Osteocyte (in vitro differentiated cells): ENCODE measurements around the gene TNFAIP8. TPM values are rescaled to one million over a fixed set of nuclear protein-coding genes. Genes with fewer than 3 reads are reported as not detected.

Source experiments
- DNase-seq: peaks from one replicate; pipeline ENCODE4 v3.0.0; 2021; ENCODE audit warnings: mixed read lengths; ENCODE audit not compliant: unreplicated experiment; ENCODE audit errors: extremely low spot score
- H3K27ac Mint-ChIP-seq: one replicate; pipeline ENCODE4 v1.8.0; 2021; ENCODE audit warnings: mild to moderate bottlenecking, mixed read lengths; ENCODE audit not compliant: unreplicated experiment
- H3K27me3 Mint-ChIP-seq: one replicate; pipeline ENCODE4 v1.8.0; 2021; ENCODE audit warnings: mixed read lengths; ENCODE audit not compliant: unreplicated experiment
- H3K36me3 Mint-ChIP-seq: one replicate; pipeline ENCODE4 v1.8.0; 2021; ENCODE audit warnings: mixed read lengths; ENCODE audit not compliant: unreplicated experiment
- H3K4me1 Mint-ChIP-seq: one replicate; pipeline ENCODE4 v1.8.0; 2021; ENCODE audit warnings: mixed read lengths; ENCODE audit not compliant: unreplicated experiment
- H3K4me3 Mint-ChIP-seq: one replicate; pipeline ENCODE4 v1.8.0; 2021; ENCODE audit warnings: mild to moderate bottlenecking, moderate library complexity, mixed read lengths; ENCODE audit not compliant: unreplicated experiment
- H3K9me3 Mint-ChIP-seq: one replicate; pipeline ENCODE4 v1.8.0; 2021; ENCODE audit warnings: mixed read lengths; ENCODE audit not compliant: unreplicated experiment
- CTCF ChIP-seq: fragments of 200-600 bp; sonication (generic); IDR thresholded peaks from 2 replicates; pipeline ENCODE4 v1.5.0; 2021; ENCODE audit warnings: antibody characterized with exemption, mild to moderate bottlenecking, moderate library complexity
- total RNA-seq: library from RNA; stranded (reverse); gene quantifications from 2 replicates; pipeline ENCODE4 v1.2.1, GENCODE V29; 2021

The TNFAIP8 gene
- total RNA-seq, 1 donor from 2014 or later = 13.3 TPM

DNA sequence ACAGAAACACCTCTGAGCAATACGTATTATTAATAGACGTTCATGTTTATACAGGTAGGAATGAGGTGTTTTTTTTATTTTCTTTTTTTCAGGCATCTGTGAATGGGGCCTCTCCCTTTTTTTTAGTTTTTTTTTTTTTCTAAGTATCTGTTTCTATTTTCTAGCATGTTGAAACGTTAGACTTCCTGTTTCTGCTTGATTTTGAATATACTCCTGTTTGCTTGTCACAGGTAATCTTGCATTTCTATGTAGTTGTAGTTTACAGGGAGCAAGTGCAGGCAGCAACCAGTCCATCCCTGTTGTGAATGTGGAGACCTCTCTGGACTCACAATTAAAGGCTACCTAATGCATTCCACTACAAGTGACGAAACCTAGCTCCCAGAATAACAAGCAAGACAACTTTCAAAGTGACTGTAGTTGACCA is 22.8 kb upstream of the TNFAIP8 start:
- H3K4me3 Mint-ChIP-seq = no peak overlapping the region
- no peak for DNase-seq
- H3K36me3 Mint-ChIP-seq = no peaks in the 10 kb centered on the region
- TF ChIP-seq CTCF = no peak
- H3K27me3 Mint-ChIP-seq = no peaks in the 10 kb centered on the region
- peaks cover 18% of the 10 kb centered on the region for H3K4me1 Mint-ChIP-seq
- H3K9me3 Mint-ChIP-seq = no peaks in the 10 kb centered on the region
- H3K27ac Mint-ChIP-seq = no peak overlapping the region

GRCh38 chr5:119333421-119333851 is 22.4 kb upstream of the TNFAIP8 start:
- Mint-ChIP-seq H3K4me3 (no peak overlapping the region), H3K4me1 (peaks cover 14% of the 10 kb centered on the region), H3K27ac (no peak overlapping the region), H3K9me3 (no peaks in the 10 kb centered on the region), H3K36me3 (no peaks in the 10 kb centered on the region), H3K27me3 (no peaks in the 10 kb centered on the region)
- no peak for DNase-seq
- TF ChIP-seq CTCF = no peak

GRCh38 chr5:119335261-119335677 is 20.6 kb upstream of the TNFAIP8 start:
- Mint-ChIP-seq H3K9me3 (no peaks in the 10 kb centered on the region), H3K27me3 (no peaks in the 10 kb centered on the region), H3K27ac (no peak overlapping the region), H3K36me3 (no peaks in the 10 kb centered on the region), H3K4me3 (no peak overlapping the region), H3K4me1 (peaks cover 7% of the 10 kb centered on the region)
- TF ChIP-seq CTCF = no peak
- DNase-seq = no peak

GRCh38 chr5:119336262-119336661 is 19.6 kb upstream of the TNFAIP8 start:
- Mint-ChIP-seq H3K36me3 (no peaks in the 10 kb centered on the region), H3K4me1 (peaks cover 13% of the 10 kb centered on the region), H3K4me3 (no peak overlapping the region), H3K27me3 (no peaks in the 10 kb centered on the region), H3K27ac (no peak overlapping the region), H3K9me3 (no peaks in the 10 kb centered on the region)
- DNase-seq = no peak
- no peak for TF ChIP-seq CTCF

DNA sequence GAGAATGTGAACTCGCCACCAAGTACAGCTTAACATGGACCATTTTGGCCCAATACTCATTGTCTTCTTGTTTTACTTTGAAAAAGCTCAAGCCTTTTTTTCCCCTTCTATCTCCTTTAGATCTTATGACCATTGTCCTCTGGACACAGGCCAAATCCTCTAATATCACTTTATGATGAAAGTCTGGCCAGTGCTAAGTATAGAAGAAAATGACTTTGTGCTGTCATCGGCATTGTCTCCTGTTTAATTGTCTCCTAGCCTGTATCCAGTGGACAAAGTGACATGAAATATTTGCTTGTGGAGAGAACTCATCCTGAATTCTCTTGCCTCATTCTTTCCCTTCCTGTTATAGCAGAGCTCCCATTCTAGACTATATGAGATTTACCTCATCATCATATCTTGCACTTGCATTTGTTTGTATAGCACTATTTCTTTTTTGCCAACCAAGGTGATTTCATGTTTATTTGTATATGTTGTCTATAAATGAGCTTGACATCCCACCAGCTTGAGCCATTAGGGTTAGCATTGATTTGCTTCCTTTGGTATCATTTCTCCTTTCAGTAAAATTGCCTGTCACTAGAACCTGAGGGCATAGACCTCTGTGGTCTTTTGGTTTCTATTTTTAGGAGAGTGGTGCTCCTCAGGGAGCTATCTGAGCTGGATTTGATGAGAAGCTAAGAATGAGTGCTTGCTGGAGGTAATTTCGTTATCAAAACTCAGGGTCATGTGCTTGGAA is 18.8 kb upstream of the TNFAIP8 start:
- no peak for DNase-seq
- H3K36me3 Mint-ChIP-seq = no peaks in the 10 kb centered on the region
- no peak overlapping the region for H3K4me3 Mint-ChIP-seq
- H3K27ac Mint-ChIP-seq = no peak overlapping the region
- H3K9me3 Mint-ChIP-seq = no peaks in the 10 kb centered on the region
- H3K4me1 Mint-ChIP-seq = peaks cover 19% of the 10 kb centered on the region
- no peaks in the 10 kb centered on the region for H3K27me3 Mint-ChIP-seq
- TF ChIP-seq CTCF = no peak
